ENCODE measurements around the gene FREM3.
A peak's percentile ranks its signal among the peaks of the same experiment; 100 is the strongest.

DNA sequence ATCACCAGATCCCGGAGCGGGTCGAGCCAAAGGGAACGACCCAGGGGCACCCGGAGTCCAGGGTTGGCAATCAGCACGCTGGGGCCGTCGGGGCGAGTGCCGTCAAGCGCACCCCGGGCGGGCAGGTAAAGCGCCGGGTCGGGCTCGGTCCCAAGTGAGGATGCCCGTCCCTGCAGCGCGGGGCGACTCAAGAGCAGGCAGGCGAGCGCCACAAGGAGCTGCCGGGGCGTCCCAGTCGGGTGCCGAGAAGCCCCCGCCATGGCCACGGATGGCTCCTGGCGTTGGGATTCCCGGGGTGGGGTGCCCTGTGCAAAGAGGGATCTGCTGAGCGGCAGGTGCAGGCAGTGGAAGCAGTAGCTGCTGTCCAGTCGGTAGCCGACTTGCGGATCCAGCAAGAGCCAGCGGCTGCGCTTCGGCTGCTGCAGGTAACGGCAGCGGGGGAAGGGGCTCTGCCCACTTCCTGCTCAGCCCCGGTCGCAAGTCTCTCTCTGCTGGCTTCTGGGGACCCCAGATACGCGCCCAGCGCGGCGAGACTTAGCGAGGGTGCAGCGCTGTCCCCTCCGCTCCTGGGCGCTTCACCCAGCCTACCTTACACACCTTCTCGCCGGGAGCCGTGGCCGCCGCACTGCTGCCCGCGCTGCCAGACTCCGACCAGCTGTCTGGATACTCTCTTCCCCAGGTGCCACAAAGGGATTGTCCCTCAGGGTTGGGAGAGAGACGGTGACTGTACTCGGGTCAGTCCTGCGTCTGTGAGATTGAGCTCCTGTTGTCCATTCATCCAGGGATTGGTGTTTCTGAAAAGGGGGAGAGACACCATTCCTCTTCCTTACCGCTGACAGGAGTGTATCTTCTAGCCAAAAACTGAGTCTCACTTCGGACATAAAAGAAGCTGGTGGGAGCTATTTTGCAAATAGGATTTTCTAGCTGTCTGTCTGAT is at the start of gene FREM3:
- TF ChIP-seq, protein P1, sequence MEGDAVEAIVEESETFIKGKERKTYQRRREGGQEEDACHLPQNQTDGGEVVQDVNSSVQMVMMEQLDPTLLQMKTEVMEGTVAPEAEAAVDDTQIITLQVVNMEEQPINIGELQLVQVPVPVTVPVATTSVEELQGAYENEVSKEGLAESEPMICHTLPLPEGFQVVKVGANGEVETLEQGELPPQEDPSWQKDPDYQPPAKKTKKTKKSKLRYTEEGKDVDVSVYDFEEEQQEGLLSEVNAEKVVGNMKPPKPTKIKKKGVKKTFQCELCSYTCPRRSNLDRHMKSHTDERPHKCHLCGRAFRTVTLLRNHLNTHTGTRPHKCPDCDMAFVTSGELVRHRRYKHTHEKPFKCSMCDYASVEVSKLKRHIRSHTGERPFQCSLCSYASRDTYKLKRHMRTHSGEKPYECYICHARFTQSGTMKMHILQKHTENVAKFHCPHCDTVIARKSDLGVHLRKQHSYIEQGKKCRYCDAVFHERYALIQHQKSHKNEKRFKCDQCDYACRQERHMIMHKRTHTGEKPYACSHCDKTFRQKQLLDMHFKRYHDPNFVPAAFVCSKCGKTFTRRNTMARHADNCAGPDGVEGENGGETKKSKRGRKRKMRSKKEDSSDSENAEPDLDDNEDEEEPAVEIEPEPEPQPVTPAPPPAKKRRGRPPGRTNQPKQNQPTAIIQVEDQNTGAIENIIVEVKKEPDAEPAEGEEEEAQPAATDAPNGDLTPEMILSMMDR (IDR thresholded peaks at IDR 0.05; ENCODE audit: borderline replicate concordance, extremely low read depth, low read length, poor library complexity, severe bottlenecking) = no peak
- TF ChIP-seq EZH2 (IDR thresholded peaks at IDR 0.05; ENCODE audit: borderline replicate concordance, low read depth, low read length, severe bottlenecking) = peak; percentile 16

Data from DND-41 (cell line).